Measurements from ENCODE around the gene RFTN1.

Gene RFTN1

GRCh38 chr3:16427103-16427965 is 86.2 kb downstream of the RFTN1 start:
- DNase-seq = peak; percentile 21

GRCh38 chr3:16426665-16427064 is 86.8 kb downstream of the RFTN1 start:
- DNase-seq = no peak

- no peak for DNase-seq
Observed at GRCh38 chr3:16426029-16426400, 87.5 kb downstream of the RFTN1 start.

GRCh38 chr3:16425398-16426028 is 88.0 kb downstream of the RFTN1 start:
- DNase-seq = no peak

GRCh38 chr3:16423947-16424673 is 89.4 kb downstream of the RFTN1 start:
- no peak for DNase-seq

GRCh38 chr3:16423298-16423697 is 90.2 kb downstream of the RFTN1 start:
- no peak for DNase-seq

- no peak for DNase-seq
Observed at GRCh38 chr3:16419640-16420241, 93.8 kb downstream of the RFTN1 start.

GRCh38 chr3:16417945-16418739 is 95.4 kb downstream of the RFTN1 start:
- no peak for DNase-seq

- no peak for DNase-seq
Observed at GRCh38 chr3:16415911-16416476, 97.5 kb downstream of the RFTN1 start.

- no peak for DNase-seq
Observed at GRCh38 chr3:16413321-16413720, 100.2 kb downstream of the RFTN1 start.

GRCh38 chr3:16412192-16412800 is 101.2 kb downstream of the RFTN1 start:
- no peak for DNase-seq

GRCh38 chr3:16411441-16411840 is 102.1 kb downstream of the RFTN1 start:
- no peak for DNase-seq

GRCh38 chr3:16410659-16411058 is 102.8 kb downstream of the RFTN1 start:
- DNase-seq = no peak

GRCh38 chr3:16409032-16409431 is 104.5 kb downstream of the RFTN1 start:
- DNase-seq = no peak

GRCh38 chr3:16407366-16407765 is 106.1 kb downstream of the RFTN1 start:
- DNase-seq = no peak

- no peak for DNase-seq
Observed at GRCh38 chr3:16406579-16406978, 106.9 kb downstream of the RFTN1 start.

GRCh38 chr3:16406166-16406565 is 107.3 kb downstream of the RFTN1 start:
- DNase-seq = no peak

- DNase-seq = no peak
Observed at GRCh38 chr3:16404349-16404895, 109.1 kb downstream of the RFTN1 start.

- DNase-seq = no peak
Observed at GRCh38 chr3:16402451-16402850, 111.0 kb downstream of the RFTN1 start.

GRCh38 chr3:16401273-16401672 is 112.2 kb downstream of the RFTN1 start:
- DNase-seq = no peak
